HG02798 (cell line): ENCODE measurements around the gene CMIP.

Experiments
- ATAC-seq: cut with Tn5 transposase; IDR thresholded peaks from one replicate; pipeline ENCODE4 v1.9.1; 2021; ENCODE audit warnings: mild to moderate bottlenecking; ENCODE audit not compliant: unreplicated experiment, poor library complexity

The CMIP gene

GRCh38 chr16:81592353-81592866 lies 147.8 kb downstream of the CMIP start:
- ATAC-seq = no peak

DNA sequence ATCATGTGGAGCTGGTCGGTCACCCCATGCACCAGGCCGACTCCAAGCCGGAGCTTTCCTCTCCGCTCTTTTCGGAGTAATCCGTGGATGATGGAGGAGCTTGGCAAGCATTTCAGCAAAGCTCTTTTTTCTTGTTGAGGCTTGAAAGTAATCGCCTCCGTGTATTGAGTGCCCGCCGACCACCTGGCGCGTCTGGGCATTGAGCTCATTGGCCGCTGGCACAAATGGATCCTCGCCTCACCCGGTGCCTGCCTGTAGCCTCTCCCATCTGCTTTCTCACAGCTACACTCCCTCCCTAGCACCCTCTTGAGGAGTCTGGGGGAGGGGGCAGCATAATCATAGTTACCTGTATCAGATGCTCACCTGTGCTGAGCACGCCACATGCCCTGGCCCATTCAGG lies 148.9 kb downstream of the CMIP start:
- no peak for ATAC-seq

GRCh38 chr16:81595629-81596292 lies 151.2 kb downstream of the CMIP start:
- ATAC-seq = no peak

DNA sequence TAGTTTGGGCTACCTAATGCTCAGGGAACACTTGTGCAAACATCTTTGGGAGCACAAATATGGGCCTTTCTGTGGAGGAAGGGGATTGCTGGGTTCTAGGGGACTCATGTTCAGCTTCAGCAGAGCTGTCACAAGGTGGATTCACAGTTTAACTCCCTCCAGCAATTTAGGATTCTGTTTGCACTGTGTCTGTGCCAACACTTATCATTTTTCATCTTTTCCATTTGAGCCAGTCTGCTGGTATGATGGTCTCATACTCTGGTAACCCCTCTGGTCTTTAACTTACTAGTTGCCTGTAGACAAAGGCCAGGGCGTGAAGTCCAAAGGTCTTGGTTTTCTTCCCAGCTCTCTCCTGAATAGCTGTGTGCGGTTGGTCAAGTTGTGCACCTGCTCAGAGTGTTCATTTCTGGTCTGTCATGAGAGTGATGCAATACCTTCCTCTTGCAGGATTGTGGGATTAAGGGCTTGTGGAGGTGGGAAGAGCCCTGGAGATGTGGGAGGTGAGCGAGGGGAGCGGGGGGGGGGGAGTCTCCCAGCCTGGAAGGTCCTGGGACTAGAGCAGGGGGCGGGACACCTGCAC lies 152.6 kb downstream of the CMIP start:
- no peak for ATAC-seq

DNA sequence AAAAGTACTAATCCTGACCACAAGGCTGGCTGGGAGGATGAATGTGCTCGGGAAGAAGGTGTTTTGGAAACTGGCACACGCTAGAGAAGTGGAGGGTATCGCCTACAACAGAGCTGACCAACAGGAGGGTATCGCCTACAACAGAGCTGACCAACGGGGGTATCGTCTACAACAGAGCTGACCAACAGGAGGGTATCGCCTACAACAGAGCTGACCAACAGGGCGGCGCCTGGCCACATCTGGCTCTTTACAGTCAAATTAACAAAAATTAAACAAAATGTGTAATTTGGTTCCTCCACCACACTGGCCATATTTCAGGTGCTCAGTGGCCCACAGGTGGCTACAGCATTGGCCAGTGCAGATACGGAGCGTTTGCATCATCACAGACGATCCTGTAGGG lies 153.5 kb downstream of the CMIP start:
- ATAC-seq = no peak

DNA sequence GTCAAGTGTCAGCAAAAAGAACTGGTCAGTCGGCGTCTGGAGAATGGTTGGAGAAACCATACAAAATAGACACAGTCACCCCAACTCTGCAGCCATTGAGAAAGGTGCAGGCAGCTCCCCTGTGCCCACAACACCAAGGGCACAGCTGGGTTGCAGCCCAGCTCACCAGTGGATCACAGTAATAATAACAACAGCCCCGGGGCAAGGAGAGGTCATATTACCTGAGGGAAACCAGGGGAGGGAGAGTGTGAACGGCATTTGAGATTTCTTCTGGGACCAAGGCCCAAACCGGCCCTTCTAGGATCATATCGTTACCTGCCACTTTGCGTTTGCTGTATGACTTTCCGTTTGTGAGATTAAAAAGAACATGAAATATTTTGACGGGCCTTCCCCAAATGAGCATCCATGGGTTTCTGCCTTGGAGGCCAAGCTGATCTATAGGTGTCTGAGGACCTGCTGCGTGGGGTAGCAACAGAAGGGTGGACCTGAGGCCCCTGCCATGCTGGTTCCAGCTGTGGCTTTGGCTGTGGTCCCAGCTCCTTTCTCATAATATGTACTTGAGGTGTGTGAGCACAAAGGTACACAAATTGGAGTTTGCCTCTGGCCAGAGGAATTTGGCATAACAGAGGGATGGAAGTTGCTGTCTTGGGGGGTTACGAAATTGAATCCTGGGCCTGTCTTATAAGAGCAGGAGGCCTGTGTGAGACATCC lies 154.6 kb downstream of the CMIP start:
- no peak for ATAC-seq

DNA sequence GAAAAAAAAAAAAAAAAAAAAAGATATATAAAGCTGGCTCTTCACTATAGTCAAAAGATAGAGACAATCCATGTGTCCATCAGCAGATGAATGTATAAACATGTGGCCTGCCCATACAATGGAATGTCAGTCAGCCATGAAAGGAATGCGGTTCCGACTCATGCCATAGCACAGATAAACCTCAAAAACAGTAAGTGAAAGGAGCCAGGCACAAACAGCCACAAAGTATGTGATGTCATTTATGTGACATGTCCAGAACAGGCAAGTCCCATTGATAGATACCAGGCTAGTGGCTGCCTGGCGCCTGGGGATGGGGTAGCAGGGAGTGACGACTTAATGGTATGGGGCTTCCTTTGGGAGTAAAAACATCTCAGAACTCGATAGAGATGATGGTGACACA lies 155.7 kb downstream of the CMIP start:
- no peak for ATAC-seq

- ATAC-seq = no peak
Measured at GRCh38 chr16:81601008-81601428, 156.4 kb downstream of the CMIP start.

- ATAC-seq = no peak
Measured at GRCh38 chr16:81601601-81602255, 157.1 kb downstream of the CMIP start.

GRCh38 chr16:81602256-81602776 lies 157.7 kb downstream of the CMIP start:
- no peak for ATAC-seq

DNA sequence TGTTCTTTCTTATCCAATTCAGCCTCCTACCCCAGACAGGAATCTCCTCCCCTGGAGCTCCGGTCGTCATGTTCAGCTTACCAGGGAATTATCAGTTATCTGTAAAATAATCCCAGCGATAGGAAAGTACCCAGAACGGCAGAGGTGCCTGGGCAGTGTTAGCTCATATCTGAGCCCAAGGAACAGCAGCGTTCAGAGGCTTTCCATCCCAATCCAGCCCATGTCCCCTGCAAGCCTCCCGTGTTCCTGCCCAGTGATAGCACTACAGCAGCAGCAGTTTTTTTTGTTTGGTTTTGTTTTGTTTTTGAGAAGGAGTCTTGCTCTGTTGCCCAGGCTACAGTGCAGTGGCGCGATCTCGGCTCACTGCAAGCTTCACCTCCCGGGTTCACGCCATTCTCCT lies 158.2 kb downstream of the CMIP start:
- no peak for ATAC-seq

DNA sequence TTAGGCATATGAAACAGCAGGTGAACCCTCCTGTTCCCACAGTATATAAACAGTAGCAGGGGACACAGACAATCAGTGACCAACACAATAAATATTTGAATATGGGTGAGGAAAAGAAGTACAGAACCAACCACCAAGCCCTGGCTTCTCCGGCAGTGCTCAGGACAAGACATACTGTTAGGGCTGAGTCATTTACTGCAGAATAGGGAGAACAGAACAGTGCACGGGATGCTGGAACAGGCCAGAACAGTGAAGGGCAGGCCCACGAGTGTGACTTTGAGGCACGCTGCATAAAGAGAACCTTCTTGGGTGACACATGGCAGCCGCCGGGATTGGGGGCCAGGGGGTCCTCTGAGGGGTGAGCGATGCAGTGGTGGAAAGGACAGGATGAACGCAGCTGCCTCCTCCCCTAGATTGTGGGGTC lies 160.4 kb downstream of the CMIP start:
- no peak for ATAC-seq

DNA sequence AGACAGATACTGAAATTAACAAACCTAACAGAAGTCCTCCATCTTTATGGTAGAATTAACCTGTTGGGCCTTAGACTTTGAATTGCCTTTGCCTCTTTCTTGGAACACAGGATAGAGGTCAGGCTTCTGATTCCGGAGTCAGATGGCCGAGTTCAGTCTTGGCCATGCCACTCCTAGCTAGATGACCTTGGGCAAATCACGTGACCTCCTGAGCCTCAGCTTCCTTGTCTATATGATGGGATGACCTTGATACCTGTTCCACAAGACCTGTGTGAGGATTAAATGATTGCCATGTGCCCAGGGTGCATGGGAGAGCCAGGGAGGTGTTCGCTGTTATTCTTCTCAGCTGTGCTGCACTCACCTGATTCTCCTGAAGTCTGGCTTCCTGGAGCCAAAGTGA lies 161.4 kb downstream of the CMIP start:
- no peak for ATAC-seq

DNA sequence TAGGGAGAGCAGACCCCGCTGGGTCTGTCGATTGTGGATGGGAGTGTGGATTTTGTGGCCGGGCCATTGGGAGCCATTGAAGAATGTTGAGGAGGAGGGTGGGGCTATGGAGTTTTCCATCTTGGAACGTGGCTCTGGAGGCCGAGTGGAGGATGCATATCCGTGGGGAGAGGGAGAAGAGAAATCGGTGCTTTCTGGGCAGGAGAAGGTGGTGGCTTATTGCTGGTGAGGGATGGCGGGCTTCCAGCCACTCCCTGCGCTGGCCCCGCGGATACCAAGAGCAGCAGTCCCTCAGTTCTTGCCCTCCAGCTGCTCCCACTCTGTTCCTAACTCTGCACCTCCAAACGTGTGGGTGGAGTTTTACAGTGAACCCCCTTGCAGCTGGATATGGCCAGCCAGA lies 162.4 kb downstream of the CMIP start:
- ATAC-seq = no peak

DNA sequence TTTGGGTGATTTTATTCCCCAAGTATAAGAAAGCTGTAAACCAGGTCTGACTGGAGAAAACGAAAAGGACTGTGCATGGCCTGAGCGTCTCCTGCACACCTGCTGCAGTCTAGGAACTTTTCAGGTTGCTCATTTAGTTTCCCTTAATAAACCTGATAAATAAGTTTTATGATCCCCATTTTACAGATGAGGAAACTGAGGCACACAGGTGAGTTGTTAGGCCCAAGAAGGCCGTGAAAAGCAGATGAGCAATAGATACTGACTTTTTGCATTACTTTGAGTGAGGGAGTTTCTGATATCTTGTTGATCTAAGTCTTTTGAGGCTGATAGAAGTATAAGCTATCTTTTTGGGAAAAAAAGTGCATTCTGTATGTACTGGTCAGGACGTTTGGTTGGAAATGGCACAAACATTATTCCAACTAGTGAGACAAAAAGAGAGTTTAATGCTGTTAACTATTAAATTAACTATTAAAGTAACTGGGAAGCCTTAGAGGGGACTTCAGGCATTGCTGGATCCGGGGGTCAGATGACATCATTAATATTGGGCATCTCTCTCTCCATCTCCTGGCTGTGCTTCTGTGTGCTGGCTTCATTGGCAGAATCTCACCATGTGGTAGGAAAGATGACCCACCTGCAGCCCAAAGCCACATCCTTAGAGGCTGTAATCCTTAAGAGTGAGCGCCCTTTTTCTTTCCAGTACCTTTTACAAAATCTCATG lies 163.4 kb downstream of the CMIP start:
- ATAC-seq = no peak

DNA sequence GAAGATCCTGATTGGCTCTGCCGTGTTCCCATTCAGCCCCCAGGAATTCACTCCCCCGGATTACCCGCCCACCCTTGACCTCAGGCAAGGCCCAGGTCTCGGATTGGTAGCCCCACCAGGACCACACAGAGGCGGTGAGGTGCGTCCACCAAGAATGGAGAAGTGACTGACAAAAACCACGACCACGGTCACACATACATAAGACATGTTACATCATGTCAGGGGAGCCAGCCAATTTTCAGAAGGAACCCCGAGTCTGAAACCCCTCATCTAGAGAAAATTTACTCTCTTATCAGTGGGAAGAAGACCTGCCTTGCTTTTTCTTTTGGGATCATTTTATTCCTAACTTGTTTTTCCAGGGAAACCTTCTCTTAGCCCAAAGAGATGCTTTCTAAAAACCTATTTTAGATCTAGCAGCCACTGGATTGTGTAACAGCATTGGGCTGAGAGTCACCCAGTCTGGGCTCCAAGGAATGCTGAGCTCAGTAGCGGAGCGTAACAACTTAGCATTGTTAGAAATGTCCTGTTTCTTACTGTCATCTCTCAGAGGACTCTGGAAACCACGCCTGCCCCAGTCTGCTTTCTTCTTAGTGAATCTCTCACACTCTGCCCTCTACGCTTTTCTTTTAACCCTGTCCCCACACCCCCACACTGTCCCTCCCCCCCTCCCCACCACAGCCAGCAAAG lies 164.1 kb downstream of the CMIP start:
- ATAC-seq = no peak

DNA sequence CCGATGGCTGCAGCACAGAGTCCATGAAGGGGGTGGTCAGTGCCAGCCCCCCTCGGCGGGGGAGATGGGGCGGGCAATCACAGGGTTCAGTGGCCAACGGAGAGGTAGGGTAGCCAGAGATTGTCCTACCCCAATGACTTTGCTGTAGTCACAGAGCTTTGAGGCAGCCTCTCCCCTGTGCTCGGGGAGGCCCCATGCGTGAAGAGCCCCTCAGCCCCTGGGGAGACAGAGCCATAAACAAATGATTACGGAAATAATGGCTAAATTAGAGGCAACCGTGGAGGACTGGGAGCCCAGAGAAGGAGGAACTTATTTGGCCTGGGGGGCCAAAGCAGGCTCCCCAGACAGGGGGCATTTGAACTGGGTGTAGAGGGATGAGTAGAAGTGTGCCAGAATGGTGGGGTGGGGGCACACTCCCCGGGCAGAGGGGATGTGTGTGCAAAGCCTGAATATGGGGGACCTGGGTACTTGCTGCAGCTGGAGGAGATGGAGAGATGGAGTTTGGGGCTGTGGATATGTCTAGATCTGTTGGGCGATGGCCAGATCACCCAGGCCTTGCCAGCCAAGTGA lies 164.8 kb downstream of the CMIP start:
- no peak for ATAC-seq

GRCh38 chr16:81610144-81610842 lies 165.7 kb downstream of the CMIP start:
- no peak for ATAC-seq

- no peak for ATAC-seq
Measured at GRCh38 chr16:81610936-81611335, 166.3 kb downstream of the CMIP start.
